SK-N-SH (cell line): Measurements from ENCODE around the gene MFSD2B.

Experiments
- CTCF ChIP-seq: fragments of 200-600 bp; sonication (generic); IDR thresholded peaks from 2 replicates; pipeline ENCODE4 v1.6.1; 2017; ENCODE audit warnings: antibody characterized with exemption, mild to moderate bottlenecking, moderate library complexity
- RAD21 ChIP-seq: IDR thresholded peaks from 2 replicates; pipeline ENCODE4 v1.6.1; 2012; ENCODE audit warnings: mild to moderate bottlenecking, low read length
- RCOR1 ChIP-seq: fragments of 150-350 bp; IDR thresholded peaks from 2 replicates; pipeline ENCODE4 v1.6.1; 2017; ENCODE audit warnings: antibody characterized with exemption, low read length
- SMC3 ChIP-seq: IDR thresholded peaks from 2 replicates; pipeline ENCODE4 v1.6.1; 2012; ENCODE audit warnings: low read depth, low read length, improper control_type of control experiment
- USF2 ChIP-seq: fragments of 150-350 bp; IDR thresholded peaks from 2 replicates; pipeline ENCODE4 v1.6.1; 2017; ENCODE audit warnings: antibody characterized with exemption, low read length, low read depth, borderline replicate concordance

GRCh38 chr2:24008672-24009366, 1.1 kb upstream of the MFSD2B start:
- TF ChIP-seq RAD21: no peak
- TF ChIP-seq USF2: no peak
- TF ChIP-seq CTCF: no peak
- TF ChIP-seq SMC3: no peak
- TF ChIP-seq RCOR1: no peak
